Stimulated activated CD8-positive, alpha-beta memory T cell treated with anti-CD3 and anti-CD28 coated beads, Interleukin-2, amount 100 ng/mL, for 1 hour (primary cell): ENCODE results near the gene FANCB.

Source experiments
- DNase-seq, 2 donors: peaks; one replicate each; pipeline ENCODE4 v3.0.0-alpha.2; 2020; ENCODE audit warnings: low read depth in 2 of 2

The FANCB gene

DNA sequence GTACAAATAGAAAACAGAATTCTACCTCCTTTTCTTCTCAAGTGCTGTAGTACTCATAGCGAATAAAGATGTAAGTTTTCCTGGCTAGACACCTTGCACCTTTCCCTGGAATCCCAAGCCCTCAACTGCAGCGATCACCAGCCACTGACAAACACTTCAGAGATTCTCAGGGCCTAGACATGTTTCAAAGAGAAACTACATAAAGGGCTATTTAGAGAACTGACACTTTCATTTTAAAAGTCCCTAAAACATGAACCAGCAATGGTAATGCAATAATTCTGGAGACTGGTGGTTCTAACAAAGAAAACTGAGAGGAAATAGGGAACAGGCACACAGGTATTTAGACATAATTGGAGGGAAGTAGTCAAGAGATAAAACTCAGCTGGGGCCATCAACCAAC lies 35.7 kb downstream of the FANCB start:
- DNase-seq: no peak

GRCh38 chrX:14832586-14832985 lies 40.3 kb downstream of the FANCB start:
- no peak for DNase-seq

DNA sequence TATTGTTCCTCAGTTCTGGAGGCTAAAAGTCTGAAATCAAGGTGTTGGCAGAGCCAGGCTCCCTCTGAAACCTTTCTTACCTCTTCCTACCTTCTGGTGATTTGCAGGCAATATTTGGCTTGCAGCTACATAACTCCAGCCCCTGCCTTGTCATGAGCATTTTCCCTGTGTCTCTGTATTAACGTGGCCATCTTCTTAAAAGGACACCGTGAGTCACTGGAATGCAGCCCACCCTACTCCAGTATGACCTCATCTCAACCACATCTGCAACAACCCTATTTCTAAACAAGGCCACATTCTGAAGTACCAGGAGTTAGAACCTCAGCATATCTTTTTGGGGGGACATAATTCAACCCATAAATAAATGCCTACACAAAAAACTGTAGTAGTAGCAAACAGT lies 40.7 kb downstream of the FANCB start:
- no peak for DNase-seq

DNA sequence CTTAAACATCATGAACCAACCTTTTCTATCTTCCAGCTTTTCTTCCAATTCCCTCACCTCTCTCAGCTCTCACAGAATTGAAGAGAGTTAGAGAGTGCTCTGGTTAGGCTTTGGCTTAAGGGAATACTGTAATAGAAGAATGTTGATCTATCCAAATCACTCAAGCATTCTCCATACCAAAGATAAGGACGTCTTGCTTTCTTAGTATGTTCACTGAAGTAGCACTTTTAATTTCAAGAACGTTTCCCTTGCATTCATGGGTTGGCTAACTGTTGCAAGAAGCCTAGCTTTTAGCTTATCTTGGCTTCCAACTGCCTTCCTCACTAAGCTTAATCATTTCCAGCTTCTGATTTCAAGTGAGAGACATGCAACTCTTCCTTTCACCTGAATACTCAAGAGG lies 43.2 kb downstream of the FANCB start:
- DNase-seq: no peak

GRCh38 chrX:14826319-14826718 lies 46.5 kb downstream of the FANCB start:
- DNase-seq: no peak

GRCh38 chrX:14825851-14826250 lies 47.0 kb downstream of the FANCB start:
- no peak for DNase-seq

- DNase-seq: no peak
Observed at GRCh38 chrX:14819769-14820168, 53.1 kb downstream of the FANCB start.

- DNase-seq: no peak
Observed at GRCh38 chrX:14817571-14817970, 55.3 kb downstream of the FANCB start.

- no peak for DNase-seq
Observed at GRCh38 chrX:14802943-14803710, 69.7 kb downstream of the FANCB start.

- DNase-seq: no peak
Observed at GRCh38 chrX:14801136-14801535, 71.7 kb downstream of the FANCB start.

GRCh38 chrX:14798805-14799397 lies 74.0 kb downstream of the FANCB start:
- DNase-seq: no peak
